Panc1 (cell line): ENCODE data around the gene TAF15. TPM values are rescaled to one million over a fixed set of nuclear protein-coding genes. Genes with fewer than 3 reads are reported as not detected.

Source experiments
- ATAC-seq: fragments of 200-7000 bp; cut with Tn5 transposase; 2 replicates; pipeline ENCODE4 v1.9.1; 2020; ENCODE audit warnings: mild to moderate bottlenecking, moderate library complexity
- BruUV-seq: library from RNA; stranded (reverse); fragments of 400-500 nt; replicated peaks from 2 replicates; lab custom pipeline; 2021; lab: Mats Ljungman, UMichigan
- CTCF ChIA-PET: fragments of 300-600 bp; sonication (Branson Sonifier 250); formaldehyde crosslinking; loops from one replicate; lab custom pipeline; 2022; ENCODE audit warnings: antibody characterized with exemption; lab: Charles Lee
- POLR2A ChIA-PET: fragments of 300-600 bp; sonication (Branson Sonifier 250); formaldehyde crosslinking; loops from one replicate; lab custom pipeline; 2022; ENCODE audit warnings: antibody characterized with exemption; lab: Charles Lee
- DNase-seq: peaks from one replicate; pipeline ENCODE4 v3.0.0-alpha.2; 2010; ENCODE audit warnings: low read depth, low spot score
- H3K27ac ChIP-seq: 2 replicates; pipeline ENCODE4 v1.5.1; 2011; ENCODE audit warnings: mild to moderate bottlenecking, low read length, inconsistent platforms
- H3K27me3 ChIP-seq: fragments of 200-500 bp; sonication (Bioruptor generic); 2 replicates; pipeline ENCODE4 v1.6.0; 2014; ENCODE audit warnings: low read length, inconsistent platforms; ENCODE audit not compliant: control insufficient read depth, insufficient read depth
- H3K36me3 ChIP-seq: fragments of 200-500 bp; sonication (Bioruptor generic); 2 replicates; pipeline ENCODE4 v1.5.1; 2014; ENCODE audit warnings: inconsistent platforms, mild to moderate bottlenecking, low read length, moderate library complexity; ENCODE audit not compliant: control insufficient read depth, insufficient read depth
- H3K4me1 ChIP-seq: 2 replicates; pipeline ENCODE4 v1.5.1; 2011; ENCODE audit warnings: inconsistent platforms, mild to moderate bottlenecking, low read length, moderate library complexity; ENCODE audit not compliant: control insufficient read depth, insufficient read depth
- H3K4me3 ChIP-seq, 2 experiments: 2 replicates each; pipeline ENCODE4 v1.5.1; 2011 to 2012; ENCODE audit warnings: low read depth in 2 of 2, low read length in 2 of 2, mild to moderate bottlenecking in 2 of 2, inconsistent platforms in 1 of 2, moderate library complexity in 1 of 2
- H3K9me3 ChIP-seq: fragments of 200-500 bp; sonication (Bioruptor generic); 2 replicates; pipeline ENCODE4 v1.5.1; 2014; ENCODE audit warnings: low read depth, mild to moderate bottlenecking, inconsistent platforms, low read length, moderate library complexity; ENCODE audit not compliant: control insufficient read depth, insufficient read depth
- POLR2AphosphoS5 ChIP-seq: IDR thresholded peaks from 2 replicates; pipeline ENCODE4 v1.6.1; 2012; ENCODE audit warnings: mild to moderate bottlenecking, low read depth, low read length, moderate library complexity
- SIN3A ChIP-seq: IDR thresholded peaks from 2 replicates; pipeline ENCODE4 v1.6.1; 2012; ENCODE audit warnings: low read depth, mild to moderate bottlenecking, low read length, moderate library complexity, borderline replicate concordance; ENCODE audit not compliant: insufficient read depth
- TCF7L2 ChIP-seq: IDR thresholded peaks from 2 replicates; pipeline ENCODE4 v1.6.1; 2011; ENCODE audit warnings: mild to moderate bottlenecking, low read depth, low read length, inconsistent platforms
- in situ Hi-C: cut with HindIII; loops from 2 replicates; pipeline ENCODE4 v1.10.0; 2016; ENCODE audit warnings: low sequenced_read_pairs, low pct_unique_long_range_greater_than_20kb
- intact Hi-C: fragments of 100-400 bp; cut with micrococcal nuclease; formaldehyde crosslinking; loops from one replicate; pipeline ENCODE4 v1.10.0; 2022; ENCODE audit not compliant: unreplicated experiment
- total RNA-seq: library from RNA; stranded (reverse); gene quantifications from one replicate; pipeline ENCODE4 v1.2.1, GENCODE V29; 2021; ENCODE audit not compliant: unreplicated experiment
- TF ChIP-seq, protein P1 (sequence below), 2 experiments: IDR thresholded peaks; 2 replicates each; pipeline ENCODE4 v1.6.1; 2011 to 2012; ENCODE audit warnings: low read depth in 2 of 2, control low read depth in 1 of 2, low read length in 1 of 2, mild to moderate bottlenecking in 1 of 2, moderate library complexity in 1 of 2; ENCODE audit not compliant: insufficient read depth in 1 of 2
- TF ChIP-seq, protein P2 (sequence below): fragments of 450-650 bp; IDR thresholded peaks from 2 replicates; pipeline ENCODE4 v1.5.1; 2017; ENCODE audit warnings: mild to moderate bottlenecking

TAF15 gene
- total RNA-seq, 1 experiment from 2014 or later = 249 TPM

DNA sequence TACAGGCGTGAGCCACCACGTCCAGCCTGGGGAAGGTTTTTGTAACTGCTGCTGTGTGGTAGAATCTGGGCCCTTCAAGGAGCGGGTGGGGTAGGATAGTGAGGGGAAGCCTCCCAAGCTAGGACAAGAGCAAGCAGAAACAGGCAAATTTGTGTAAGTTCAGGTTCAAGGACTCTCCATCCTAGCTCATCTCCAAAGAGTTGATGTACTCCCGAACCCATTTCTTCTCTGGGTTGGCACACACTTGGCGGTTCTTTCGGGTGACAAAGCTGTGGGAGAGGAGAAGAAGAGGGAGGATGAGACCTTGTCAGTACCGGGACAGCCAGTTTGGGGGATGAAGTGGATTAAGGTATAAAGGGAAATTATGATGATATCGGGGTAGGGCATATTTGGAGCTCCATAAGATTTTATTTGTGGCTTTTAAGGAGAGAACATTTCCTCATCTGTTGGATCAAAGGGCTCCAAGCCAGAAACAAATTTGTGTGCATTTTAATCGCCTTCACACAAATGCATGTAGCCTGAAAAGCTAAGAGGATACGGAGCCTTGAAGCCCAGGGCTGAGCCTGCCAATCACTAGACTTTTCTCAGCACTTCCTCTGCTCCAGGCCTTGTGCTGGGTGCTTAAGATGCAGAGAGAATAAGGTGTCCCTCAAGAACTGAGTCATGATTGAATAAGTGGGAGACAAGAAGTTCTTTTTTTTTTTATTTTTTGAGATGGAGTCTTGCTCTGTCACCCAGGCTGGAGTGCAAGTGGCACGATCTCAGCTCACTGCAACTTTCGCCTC, 63.1 kb downstream of the TAF15 start:
- ATAC-seq (no peak), DNase-seq (no peak)
- Histone ChIP-seq H3K27me3 (no peaks in the 10 kb centered on the region), H3K4me1 (no peaks in the 10 kb centered on the region), H3K36me3 (no peaks in the 10 kb centered on the region), H3K9me3 (no peaks in the 10 kb centered on the region), H3K27ac (no peak overlapping the region), H3K4me3 (no peak overlapping the region)
- BruUV-seq = no TSS peak
- TF ChIP-seq POLR2AphosphoS5 (no peak), SIN3A (no peak), TCF7L2 (no peak)
- in situ Hi-C loops (no loop called here), intact Hi-C loops (no loop called here)
- ChIA-PET POLR2A (no interaction called here), CTCF (no interaction called here)

DNA sequence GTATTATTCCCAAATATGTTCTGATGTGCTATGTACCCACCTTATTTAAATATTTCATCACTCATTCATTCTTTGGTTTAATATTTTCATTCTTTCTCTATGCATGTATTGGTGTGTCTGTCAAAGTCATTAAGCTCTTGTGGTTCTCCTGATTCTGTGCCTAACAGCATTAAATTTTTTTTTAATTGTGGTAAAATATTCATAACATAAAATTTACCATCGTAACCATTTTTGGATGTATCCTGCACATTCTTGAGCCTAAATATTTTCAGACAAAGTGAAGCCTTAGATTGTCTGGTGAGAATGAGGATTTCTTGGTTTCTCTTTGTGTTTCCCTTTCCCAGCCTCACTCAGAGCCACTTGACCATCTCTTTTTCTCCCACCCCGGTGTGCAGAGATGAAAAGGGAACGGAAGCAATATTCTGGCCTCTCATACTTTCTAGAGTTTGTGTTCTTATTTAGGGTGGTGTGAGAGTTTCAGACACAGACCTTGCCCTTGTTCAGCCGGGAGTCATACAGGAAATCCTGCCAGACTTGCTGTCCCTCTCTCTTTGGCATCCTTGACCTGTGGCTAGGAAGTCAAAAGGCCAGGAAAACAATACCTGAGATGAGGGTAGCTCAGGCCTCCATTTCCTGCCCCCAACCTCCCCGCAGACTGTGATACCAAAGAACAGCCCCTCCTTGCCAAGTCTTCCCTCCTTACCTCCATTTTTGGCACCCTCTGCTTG, 66.0 kb downstream of the TAF15 start:
- H3K27ac ChIP-seq = no peak overlapping the region
- CTCF ChIA-PET = no interaction called here

More for the DNA sequence above, 66.0 kb downstream of the TAF15 start:
- DNase-seq = no peak
- in situ Hi-C loops = no loop called here
- intact Hi-C loops = no loop called here
- no peaks in the 10 kb centered on the region for H3K27me3 ChIP-seq
- no peak overlapping the region for H3K4me3 ChIP-seq
- H3K4me1 ChIP-seq = no peaks in the 10 kb centered on the region
- H3K9me3 ChIP-seq = no peaks in the 10 kb centered on the region
- H3K36me3 ChIP-seq = no peaks in the 10 kb centered on the region
- no TSS peak for BruUV-seq
- POLR2A ChIA-PET = interaction anchor here (0.7 kb wide), 1 partner anchor 7 kb away, joined by 4 read pairs; no protein-coding TSS in a partner anchor
- TF ChIP-seq, protein P1, sequence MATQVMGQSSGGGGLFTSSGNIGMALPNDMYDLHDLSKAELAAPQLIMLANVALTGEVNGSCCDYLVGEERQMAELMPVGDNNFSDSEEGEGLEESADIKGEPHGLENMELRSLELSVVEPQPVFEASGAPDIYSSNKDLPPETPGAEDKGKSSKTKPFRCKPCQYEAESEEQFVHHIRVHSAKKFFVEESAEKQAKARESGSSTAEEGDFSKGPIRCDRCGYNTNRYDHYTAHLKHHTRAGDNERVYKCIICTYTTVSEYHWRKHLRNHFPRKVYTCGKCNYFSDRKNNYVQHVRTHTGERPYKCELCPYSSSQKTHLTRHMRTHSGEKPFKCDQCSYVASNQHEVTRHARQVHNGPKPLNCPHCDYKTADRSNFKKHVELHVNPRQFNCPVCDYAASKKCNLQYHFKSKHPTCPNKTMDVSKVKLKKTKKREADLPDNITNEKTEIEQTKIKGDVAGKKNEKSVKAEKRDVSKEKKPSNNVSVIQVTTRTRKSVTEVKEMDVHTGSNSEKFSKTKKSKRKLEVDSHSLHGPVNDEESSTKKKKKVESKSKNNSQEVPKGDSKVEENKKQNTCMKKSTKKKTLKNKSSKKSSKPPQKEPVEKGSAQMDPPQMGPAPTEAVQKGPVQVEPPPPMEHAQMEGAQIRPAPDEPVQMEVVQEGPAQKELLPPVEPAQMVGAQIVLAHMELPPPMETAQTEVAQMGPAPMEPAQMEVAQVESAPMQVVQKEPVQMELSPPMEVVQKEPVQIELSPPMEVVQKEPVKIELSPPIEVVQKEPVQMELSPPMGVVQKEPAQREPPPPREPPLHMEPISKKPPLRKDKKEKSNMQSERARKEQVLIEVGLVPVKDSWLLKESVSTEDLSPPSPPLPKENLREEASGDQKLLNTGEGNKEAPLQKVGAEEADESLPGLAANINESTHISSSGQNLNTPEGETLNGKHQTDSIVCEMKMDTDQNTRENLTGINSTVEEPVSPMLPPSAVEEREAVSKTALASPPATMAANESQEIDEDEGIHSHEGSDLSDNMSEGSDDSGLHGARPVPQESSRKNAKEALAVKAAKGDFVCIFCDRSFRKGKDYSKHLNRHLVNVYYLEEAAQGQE (IDR thresholded peaks at IDR 0.05; ENCODE audit: insufficient read depth in 1 of 2, low read depth in 2 of 2, low read length in 1 of 2) = no peak
- TF ChIP-seq SIN3A (no peak), TCF7L2 (no peak), POLR2AphosphoS5 (no peak)
- TF ChIP-seq, protein P2, sequence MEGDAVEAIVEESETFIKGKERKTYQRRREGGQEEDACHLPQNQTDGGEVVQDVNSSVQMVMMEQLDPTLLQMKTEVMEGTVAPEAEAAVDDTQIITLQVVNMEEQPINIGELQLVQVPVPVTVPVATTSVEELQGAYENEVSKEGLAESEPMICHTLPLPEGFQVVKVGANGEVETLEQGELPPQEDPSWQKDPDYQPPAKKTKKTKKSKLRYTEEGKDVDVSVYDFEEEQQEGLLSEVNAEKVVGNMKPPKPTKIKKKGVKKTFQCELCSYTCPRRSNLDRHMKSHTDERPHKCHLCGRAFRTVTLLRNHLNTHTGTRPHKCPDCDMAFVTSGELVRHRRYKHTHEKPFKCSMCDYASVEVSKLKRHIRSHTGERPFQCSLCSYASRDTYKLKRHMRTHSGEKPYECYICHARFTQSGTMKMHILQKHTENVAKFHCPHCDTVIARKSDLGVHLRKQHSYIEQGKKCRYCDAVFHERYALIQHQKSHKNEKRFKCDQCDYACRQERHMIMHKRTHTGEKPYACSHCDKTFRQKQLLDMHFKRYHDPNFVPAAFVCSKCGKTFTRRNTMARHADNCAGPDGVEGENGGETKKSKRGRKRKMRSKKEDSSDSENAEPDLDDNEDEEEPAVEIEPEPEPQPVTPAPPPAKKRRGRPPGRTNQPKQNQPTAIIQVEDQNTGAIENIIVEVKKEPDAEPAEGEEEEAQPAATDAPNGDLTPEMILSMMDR = no peak
- no peak for ATAC-seq
